Right lung (tissue), 10 donors: ENCODE data around the gene MKRN2. TPM values are rescaled to one million over a fixed set of nuclear protein-coding genes. Genes with fewer than 3 reads are reported as not detected.
"Not testable (repeated sequence)": the region's sequence is repeated elsewhere in the genome, so short reads cannot be mapped to it uniquely, and the experiment has no call there.

Experiments
- DNase-seq, 2 donors: peaks; one replicate each; pipeline ENCODE4 v3.0.0-alpha.2; 2013
- long read RNA-seq, 8 donors: transcript quantifications; one replicate each; lab custom pipeline, GENCODE V29; 2026
- polyA plus RNA-seq, 5 donors: library from polyadenylated mRNA; unstranded; fragments of 120-200 nt; gene quantifications; one replicate each; pipeline versions ENCODE4 v1.2.1 to v1.2.3, GENCODE V29; 2013; ENCODE audit warnings: inconsistent platforms in 1 of 5, low replicate concordance in 1 of 5; ENCODE audit not compliant: insufficient read length in 5 of 5, insufficient read depth in 1 of 5

Gene MKRN2, protein sequence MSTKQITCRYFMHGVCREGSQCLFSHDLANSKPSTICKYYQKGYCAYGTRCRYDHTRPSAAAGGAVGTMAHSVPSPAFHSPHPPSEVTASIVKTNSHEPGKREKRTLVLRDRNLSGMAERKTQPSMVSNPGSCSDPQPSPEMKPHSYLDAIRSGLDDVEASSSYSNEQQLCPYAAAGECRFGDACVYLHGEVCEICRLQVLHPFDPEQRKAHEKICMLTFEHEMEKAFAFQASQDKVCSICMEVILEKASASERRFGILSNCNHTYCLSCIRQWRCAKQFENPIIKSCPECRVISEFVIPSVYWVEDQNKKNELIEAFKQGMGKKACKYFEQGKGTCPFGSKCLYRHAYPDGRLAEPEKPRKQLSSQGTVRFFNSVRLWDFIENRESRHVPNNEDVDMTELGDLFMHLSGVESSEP
- polyA plus RNA-seq = 10 to 100 TPM; 34.7 to 41.9 (median 36.9) TPM
- long read RNA-seq, donor 1, transcript MKRN2-201 (8 exons, 2,848 nt) = major isoform, 12 of 54 reads
- long read RNA-seq, donor 1, partial matches to known transcripts = 34 of 54 reads
- long read RNA-seq, donor 1, other reads (novel, unspliced or antisense) = 7 of 54 reads
- long read RNA-seq, donor 2, partial matches to known transcripts = 63 of 67 reads
- long read RNA-seq, donor 2, other reads (novel, unspliced or antisense) = 0 of 67 reads
- long read RNA-seq, donor 3, transcript MKRN2-201 (8 exons, 2,848 nt) = major isoform, 12 of 13 reads
- long read RNA-seq, donor 3, partial matches to known transcripts = 0 of 13 reads
- long read RNA-seq, donor 3, other reads (novel, unspliced or antisense) = 0 of 13 reads
- long read RNA-seq, donor 4, transcript MKRN2-201 (8 exons, 2,848 nt) = major isoform, 5 of 6 reads
- long read RNA-seq, donor 4, partial matches to known transcripts = 0 of 6 reads
- long read RNA-seq, donor 4, other reads (novel, unspliced or antisense) = 0 of 6 reads
- long read RNA-seq, donor 5, transcript MKRN2-201 (8 exons, 2,848 nt) = major isoform, 11 of 74 reads
- long read RNA-seq, donor 5, partial matches to known transcripts = 51 of 74 reads
- long read RNA-seq, donor 5, other reads (novel, unspliced or antisense) = 12 of 74 reads
- long read RNA-seq, donor 6, transcript MKRN2-201 (8 exons, 2,848 nt) = major isoform, 6 of 38 reads
- long read RNA-seq, donor 6, partial matches to known transcripts = 18 of 38 reads
- long read RNA-seq, donor 6, other reads (novel, unspliced or antisense) = 14 of 38 reads
- long read RNA-seq, donor 7, transcript MKRN2-201 (8 exons, 2,848 nt) = major isoform, 7 of 7 reads
- long read RNA-seq, donor 7, partial matches to known transcripts = 0 of 7 reads
- long read RNA-seq, donor 7, other reads (novel, unspliced or antisense) = 0 of 7 reads
- long read RNA-seq, donor 8, partial matches to known transcripts = 0 of 2 reads
- long read RNA-seq, donor 8, other reads (novel, unspliced or antisense) = 0 of 2 reads

DNA sequence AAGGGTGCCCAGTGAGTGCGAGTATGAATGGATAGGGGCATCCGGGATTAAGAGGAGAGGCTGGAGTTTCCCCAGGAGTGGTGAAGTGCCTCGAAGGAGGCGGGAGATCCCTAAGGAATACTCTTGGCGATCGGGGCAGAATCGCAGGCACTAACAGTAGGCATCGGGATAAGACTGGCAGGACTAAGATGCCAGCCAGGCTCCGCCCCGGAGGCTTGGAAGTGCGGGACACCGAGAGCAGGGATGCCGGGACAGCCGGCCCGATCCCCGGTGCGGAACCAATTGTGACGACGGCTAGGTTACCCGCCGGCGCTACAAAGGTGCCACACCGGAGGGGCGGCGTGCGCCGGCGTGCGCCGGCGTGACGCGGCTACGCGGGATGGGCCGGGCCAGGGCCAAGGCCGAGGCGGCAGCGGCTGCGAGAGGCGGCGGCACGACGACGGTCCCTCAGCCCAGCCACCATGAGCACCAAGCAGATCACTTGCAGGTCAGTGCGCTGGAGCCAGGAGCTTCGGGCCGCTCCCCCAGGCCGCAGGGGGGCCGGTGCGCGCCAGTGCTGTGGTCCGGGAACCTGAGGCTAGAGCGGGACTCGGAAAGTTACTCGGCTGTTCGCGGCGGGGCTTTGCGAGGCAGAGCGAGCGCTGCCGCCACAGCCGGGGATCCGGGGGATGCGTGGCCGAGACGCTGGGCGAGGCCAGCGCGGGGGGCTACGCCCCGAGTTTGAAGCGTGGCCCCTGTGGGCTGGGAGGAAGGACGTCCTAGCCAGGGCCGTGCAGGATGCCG lies at the start of gene MKRN2:
MKRN2 (plus strand) TSS at position 398 of the 783 bp plus-strand sequence; CDS start at position 462, 64 bp downstream.
- DNase-seq = peak; percentile 89 to 91

DNA sequence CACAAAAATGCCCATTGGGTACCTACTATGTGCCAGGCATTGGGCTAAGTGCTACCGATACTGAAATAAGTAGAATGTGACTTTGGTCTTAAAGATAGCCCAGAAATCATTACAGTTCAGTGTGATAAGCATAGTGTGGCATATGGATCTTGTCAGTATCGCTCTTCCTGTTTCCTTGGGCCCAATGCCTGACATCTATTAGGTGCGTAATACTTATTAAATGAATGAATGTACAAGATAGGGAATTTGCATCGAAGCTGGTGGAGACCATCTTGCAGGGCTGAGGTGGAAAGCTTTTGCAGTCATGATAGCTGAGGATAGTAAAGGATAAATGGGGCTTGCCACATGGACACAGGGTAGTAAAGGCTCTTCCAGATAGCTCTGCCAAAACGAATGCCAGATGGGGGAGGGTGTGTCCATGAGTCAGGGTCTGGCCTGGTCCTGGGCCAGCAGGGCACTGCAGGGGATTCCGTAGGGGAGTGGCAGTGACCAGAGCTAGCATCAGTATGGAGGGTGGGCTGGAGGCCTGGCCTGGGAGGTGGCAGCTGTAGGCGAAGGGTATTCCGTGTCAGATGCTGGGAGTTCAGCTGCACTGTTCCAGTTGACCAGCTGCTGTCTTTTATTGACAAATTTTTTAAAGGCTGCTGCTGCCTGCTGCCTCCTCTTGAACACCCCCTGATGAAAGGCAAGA lies 49.2 kb upstream of the MKRN2 start:
- peak; percentile 67 to 77 for DNase-seq

GRCh38 chr3:12508291-12508700 lies 48.6 kb upstream of the MKRN2 start:
- DNase-seq = no peak

DNA sequence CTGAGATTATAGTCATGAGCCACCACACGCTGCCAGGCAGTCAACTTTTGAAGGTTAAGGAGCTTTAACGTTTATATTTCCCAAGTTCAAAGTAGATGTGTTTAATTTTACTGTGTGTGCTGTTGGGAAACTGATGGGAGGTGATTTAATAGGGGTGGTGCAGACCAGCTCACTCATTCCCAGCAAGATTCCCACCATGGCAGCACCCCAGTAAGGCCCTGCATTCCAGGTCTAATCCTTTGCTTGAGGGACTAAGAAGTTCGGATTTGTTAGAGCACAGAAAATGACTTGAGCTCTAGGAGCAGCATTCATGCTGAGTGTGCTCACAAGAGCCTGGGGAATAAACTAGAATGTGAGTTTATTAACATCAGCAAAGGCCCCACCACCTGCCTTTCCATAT lies 47.4 kb upstream of the MKRN2 start:
- no peak for DNase-seq

DNA sequence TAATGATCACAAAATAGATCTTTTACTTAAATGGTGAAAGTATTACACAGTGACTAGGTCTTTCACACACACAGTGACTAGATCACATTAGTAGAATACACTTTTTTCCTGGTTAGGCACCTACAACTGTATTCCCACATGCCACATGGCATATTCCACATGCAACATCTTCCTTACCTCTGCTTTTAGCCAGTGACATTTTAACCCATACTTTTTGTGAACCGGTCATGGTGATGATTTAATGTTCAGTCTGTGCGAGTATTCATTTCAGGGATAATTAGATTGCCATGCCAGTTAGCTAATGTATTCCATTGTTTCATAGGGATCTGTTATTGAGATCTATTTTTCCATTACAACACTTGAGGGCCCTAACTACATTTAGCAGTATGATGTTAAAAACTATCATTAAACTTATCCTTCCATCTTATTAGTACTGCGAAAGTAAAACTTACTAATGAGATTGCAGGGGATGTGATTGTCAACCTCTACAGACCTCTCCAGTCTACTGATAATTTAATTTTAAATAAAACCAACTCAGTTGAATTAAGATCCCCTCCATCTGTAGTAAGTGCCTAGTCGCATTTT lies 44.3 kb upstream of the MKRN2 start:
- DNase-seq = no peak

GRCh38 chr3:12513694-12514446 lies 43.0 kb upstream of the MKRN2 start:
- no peak for DNase-seq

GRCh38 chr3:12515631-12516030 lies 41.3 kb upstream of the MKRN2 start:
- no peak for DNase-seq

- DNase-seq = no peak
Observed at GRCh38 chr3:12516873-12517272, 40.0 kb upstream of the MKRN2 start.

- DNase-seq = no peak
Observed at GRCh38 chr3:12518261-12519028, 38.4 kb upstream of the MKRN2 start.

GRCh38 chr3:12521010-12521409 lies 35.9 kb upstream of the MKRN2 start:
- no peak for DNase-seq

DNA sequence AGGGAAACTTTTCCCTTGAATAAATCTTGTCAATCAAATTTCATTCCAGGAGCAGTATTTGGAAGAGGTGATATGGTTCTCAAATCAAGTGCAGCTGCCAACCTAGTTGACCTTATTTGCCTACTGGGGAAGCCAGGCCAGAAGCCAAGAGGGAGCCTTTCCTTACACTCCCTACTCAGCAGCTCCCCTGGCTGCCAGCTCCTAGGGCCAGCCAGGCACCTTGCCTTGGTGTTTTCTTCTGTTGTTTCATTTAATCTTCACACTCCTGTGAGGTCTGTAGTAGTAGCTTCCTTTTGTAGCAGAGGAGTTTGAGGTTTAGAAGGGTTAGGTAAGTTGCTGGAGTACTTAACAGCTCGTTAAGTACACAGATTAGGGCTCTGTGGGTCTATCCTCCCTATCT lies 34.2 kb upstream of the MKRN2 start:
- DNase-seq = no peak

DNA sequence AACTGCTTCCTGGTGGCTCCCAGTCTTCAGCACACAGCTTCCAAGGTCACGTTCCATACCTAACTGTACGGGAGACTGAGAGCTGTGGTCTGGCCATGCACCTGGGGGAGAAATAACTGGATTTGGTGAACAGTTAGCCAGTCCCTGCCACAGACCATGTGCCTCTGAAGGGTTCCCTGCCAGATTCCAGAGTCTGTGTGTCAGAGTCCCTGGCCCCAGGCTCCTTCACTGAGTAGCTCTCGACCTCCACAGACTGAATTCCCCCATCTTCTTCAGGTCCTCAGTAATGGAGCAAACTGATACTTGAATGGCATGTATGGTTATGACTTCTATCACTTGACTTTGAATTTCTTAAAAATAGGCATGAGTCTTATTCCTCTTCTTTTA lies 29.1 kb upstream of the MKRN2 start:
- no peak for DNase-seq

DNA sequence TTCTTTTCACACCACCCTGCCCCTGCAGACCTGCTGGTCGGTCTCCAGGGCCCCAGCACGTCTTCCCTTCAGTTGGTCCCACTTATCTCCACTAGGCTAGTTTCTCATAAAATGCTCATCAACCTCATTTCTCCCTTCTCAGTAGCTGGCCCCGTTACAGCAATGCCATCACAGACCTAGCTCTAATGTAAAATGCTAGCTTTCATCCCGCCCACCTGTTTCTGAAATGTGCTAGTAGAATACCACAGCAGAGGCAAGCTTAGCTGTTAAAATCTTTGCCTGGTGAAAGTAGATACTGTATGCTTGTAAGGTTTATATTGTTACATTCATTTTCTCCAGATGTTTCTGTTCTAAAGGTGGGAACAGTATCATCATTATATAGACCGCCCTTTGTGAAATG lies 24.7 kb upstream of the MKRN2 start:
- DNase-seq = no peak

GRCh38 chr3:12536423-12536822 lies 20.5 kb upstream of the MKRN2 start:
- DNase-seq = no peak

DNA sequence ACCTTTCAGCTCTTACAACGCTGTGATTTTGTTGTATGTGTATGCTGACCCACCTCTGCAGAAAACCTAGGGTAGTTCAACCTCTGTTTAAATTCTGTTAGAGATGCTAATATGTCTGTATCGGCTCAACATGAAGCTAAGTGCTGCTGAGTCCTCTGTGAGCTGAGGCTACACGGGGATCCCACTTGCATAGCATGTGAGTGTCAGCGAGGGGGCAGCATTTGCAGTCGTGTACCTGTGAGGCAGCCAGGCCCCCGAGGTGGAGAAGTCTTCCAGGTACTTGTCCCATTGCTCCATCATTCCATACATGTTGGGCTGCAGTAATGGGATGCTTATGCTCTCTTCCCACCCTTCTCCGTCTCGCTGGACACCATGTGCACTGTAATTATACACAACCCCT lies 15.3 kb upstream of the MKRN2 start:
- no peak for DNase-seq

- DNase-seq = not testable (repeated sequence)
Observed at GRCh38 chr3:12543497-12543896, 13.4 kb upstream of the MKRN2 start.

GRCh38 chr3:12544652-12545472 lies 12.0 kb upstream of the MKRN2 start:
- DNase-seq = no peak
